HG02798 (cell line): Measurements from ENCODE around the gene CD300E.

ENCODE experiments used
- ATAC-seq: cut with Tn5 transposase; IDR thresholded peaks from one replicate; pipeline ENCODE4 v1.9.1; 2021; ENCODE audit warnings: mild to moderate bottlenecking; ENCODE audit not compliant: unreplicated experiment, poor library complexity

Gene CD300E, protein sequence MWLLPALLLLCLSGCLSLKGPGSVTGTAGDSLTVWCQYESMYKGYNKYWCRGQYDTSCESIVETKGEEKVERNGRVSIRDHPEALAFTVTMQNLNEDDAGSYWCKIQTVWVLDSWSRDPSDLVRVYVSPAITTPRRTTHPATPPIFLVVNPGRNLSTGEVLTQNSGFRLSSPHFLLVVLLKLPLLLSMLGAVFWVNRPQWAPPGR

DNA sequence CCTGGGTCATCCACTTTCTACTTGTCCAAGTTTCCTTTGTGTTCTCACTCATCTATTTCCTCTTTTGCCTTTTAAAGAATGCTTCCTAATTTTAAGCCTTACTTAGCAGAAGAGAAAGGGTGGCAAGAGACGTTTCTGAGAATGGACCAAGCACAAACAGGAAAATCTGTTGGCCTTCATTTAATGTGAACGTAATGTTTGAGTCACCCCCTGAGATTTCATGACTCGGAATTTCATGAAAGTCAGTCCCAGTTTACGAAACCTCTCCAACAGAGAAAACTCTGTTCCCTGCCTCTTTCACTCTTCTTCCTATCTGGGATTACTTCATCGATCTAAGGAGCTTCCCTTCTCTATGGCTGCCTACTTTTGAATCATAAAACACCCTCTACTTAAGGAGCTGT, at the start of gene CD300E:
Gene CD300E (minus strand): TSS at position 46 of the 401 bp plus-strand sequence. CDS start 117 bp downstream, outside the sequence.
- ATAC-seq: no peak

DNA sequence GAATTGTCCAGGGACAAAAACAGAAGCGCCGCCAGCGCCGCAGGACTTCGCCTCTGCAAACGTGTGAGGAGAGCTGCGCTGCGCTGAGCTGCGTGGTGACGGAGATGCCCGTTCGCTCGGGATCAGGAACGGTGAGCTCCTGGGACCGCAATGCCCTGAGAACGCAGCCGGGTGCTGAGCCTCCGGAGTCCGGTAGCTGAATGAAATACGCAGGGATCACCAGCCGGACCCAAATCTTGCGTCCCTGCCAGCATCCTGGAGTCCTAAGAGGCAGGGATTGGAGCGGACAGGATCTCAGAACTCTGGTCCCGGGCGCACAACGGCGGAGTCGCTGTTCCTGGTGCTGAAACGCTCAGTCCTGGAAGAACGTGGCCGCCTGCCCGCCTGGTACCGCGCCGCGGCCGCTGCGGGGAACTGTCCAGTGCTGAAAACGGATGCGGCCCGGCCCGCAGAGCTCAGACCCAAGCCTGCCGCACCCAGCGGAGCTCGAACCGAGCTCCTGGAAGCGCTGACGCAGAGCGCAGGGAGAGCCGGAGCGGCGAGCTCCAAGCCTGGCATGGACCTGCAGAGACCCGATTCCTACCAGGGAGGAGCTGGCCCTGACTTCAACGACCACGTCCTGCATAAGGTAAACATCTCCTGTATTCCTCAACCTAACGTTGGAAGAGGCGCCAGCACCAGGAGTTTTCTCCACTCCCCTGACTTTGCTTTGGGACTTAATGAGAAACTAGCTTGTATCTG, 47.7 kb upstream of the CD300E start:
- ATAC-seq: no peak

DNA sequence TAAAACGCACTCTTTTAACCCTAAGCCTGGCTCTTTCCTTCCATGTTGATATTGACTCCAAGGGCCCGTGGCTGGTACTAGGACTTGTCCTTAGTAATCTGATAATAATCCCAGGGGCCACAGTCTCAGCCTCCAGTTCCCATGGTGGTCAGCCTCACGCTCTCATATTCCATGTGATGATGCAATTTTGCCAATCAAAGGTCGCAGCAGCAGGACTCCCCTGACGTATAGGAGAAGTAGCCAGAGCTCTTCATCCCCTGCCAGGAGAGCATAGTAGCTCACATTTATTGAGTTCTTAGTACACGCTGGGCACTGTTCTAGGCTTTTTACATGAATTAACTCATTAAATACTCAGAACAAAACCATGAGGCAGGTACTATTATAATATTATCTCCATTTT, 46.8 kb upstream of the CD300E start:
- ATAC-seq: no peak

DNA sequence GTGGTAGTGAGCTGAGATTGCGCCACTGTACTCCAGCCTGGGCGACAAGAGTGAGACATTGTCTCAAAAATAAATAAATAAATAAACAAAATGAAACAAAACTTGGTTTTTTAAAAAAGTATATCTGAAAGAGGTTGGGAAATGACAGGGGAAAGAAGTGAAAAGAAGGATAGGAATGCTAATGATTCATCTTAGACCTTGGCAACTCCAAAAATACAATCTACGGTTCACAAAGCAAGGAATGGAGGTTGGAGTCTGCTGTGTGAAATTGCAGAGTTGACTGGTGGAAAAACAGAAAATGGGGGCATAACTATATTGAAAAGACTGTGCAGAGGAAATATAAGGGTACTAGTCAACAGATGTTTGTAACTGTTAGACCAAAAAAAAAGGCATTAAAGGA, 40.0 kb upstream of the CD300E start:
- ATAC-seq: no peak

DNA sequence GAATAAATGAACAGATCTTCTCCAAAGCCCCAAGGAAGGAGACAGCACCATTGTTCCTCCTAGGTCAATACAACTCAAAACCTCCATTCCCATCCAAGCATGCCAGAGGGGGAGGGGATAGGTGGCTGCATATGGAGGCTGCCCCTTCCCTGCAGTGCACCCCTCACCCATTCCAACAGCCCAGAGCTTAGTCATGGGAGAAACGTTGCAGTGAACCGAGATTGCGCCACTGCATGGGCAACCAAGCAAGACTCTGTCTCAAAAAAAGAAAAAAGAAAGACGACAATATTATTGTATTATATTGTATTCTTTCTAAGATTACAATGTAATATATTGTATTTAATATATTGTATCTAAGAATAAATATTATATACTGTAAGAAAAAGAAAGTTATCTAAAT, 36.4 kb upstream of the CD300E start:
- no peak for ATAC-seq

DNA sequence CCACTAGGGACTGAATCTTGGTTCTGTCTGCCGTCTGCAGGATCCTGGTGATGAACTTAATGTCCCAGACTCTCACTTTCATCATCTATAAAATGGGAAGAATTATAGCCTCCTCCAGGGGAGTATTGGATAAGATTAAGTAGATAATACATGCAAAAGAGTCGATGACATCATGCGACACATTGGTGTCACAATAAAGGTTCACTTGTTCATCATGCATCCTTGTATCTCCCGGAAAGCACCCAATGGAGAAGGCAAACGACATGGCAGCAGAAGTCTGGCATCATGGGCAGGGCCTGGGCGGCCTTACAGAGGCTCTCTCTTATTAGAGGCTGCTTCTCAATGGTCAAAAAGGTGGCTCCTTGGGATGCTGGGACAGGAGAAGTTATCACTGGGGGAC, 35.1 kb upstream of the CD300E start:
- no peak for ATAC-seq

DNA sequence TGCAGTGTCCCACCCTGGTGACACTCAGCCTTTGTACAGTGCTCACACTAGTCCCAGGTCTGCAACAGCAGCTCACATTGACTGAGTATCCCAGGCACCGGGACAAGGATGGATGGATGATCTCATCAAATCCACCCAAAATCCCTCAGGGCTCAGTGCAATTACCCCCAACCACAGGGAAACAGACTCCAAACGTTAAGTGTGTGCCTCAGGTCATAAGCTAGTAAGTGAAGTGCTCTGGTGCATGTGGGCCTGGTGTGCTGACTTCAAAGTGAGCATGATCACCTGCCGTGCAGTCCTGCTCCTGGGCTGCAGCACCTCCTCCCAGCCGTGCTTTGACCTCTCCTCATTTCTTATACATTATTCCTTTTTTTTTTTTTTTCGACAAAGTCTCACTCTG, 31.2 kb upstream of the CD300E start:
- no peak for ATAC-seq

DNA sequence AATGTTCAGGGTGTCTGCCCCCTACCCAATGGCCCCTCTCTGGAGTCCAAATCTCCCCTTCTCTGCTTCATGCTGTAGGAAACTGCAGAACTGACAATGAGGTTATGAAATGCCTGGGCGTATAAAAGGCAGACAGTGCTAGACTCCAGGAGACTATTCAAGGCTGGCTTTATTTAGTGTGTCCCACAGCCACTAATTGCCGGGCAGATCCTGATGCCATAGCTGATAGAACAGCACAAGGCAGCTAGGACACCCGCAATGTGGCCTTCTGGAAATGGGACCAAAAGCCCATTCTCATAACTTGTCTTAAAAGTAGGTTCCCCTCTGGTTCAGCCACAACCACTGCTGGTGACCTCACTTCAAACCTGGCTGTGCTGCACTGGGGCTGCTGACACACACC, 28.5 kb upstream of the CD300E start:
- no peak for ATAC-seq

DNA sequence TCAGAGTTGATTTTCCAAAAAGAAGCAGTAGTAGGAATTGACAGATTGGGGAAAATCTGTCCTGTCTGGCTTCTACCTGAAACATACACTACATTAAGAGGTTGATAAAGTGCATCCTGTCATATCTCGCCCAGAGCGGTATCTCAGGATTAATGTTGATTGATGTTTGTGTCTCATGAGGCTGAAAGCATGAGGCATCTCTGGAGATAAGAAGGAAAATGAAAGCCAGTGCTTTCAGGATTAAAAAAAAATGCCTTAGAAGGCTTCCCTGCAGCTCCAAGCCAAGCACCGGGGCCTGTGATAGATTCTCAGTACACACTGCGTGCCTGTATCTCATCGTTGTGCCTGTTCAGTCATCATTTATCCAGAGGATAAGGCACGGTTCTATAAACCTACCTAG, 26.4 kb upstream of the CD300E start:
- no peak for ATAC-seq

DNA sequence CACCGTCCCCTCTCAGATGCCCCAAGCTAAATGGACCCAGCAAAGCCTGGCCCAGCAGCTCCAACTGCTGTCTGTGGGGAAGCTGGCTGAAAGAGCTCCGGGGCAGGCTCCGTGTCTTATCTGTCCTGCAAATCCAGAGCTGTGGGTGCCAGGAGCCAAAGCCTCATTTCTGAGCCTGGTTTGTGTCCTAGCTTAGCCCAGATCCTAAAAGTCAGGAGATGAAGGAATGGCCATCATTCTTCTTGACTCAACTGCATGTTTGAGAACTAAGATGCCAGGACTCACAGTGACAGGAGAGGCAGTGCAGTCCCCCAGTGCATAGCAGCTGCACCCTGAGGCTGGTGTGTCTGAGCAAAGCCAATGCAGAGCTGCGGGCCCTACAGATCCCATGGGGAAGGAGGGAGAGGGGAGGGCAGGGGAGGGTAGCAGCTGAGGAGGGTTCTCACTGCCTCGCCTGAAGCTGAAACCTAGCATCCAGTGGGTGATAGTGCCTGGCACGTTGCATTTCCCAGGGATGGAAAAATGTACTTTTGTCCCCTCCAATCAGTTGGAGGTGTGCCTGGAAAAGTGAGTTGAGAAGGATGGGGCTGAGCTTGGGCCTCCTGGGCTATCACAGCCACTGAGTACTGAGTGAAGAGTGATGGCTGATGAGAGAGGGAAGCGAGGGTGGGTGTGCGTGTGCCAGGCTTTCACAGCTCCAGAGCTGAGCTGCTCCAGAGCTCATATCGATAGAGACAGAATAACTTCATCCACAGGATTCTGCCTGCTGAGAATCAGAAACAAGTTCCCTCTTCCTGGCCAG, 24.5 kb upstream of the CD300E start:
- ATAC-seq: no peak

DNA sequence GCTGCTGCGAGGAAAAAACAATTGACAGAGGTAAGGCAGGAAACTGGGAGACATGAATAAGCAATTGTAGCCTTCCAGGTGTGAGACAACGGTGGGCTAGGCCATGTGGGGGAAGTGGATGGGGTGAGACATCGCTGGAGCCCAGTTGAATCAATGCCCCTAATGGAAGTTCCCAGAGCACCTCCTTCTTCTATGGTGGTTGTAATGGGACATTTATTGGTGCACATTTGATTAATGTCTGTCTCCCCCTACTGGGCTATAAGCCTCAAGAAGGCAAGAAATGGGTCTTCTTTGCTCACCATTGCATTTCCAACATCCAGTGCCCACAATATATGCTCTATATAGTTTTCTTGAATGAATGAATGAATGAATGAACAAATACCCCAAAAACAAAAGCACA, 22.7 kb upstream of the CD300E start:
- no peak for ATAC-seq

DNA sequence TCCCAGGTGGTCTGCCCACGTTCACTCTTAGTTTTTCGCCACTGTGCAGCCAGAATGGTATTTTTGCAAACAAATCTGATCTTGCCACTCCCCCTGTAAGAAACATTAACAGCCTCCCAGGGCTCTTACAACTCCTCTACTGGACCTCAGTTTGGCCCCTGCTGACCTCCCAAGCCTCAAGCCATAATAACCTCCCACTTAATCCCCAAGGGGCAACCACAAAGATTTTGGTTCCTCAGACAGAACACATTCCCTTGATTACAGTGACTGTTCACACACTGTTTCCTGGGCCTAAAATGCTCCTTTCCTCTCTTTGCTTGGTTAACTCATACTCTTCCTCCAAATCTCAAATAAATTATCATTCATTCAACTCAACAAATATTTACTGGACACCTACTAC, 21.5 kb upstream of the CD300E start:
- ATAC-seq: no peak

DNA sequence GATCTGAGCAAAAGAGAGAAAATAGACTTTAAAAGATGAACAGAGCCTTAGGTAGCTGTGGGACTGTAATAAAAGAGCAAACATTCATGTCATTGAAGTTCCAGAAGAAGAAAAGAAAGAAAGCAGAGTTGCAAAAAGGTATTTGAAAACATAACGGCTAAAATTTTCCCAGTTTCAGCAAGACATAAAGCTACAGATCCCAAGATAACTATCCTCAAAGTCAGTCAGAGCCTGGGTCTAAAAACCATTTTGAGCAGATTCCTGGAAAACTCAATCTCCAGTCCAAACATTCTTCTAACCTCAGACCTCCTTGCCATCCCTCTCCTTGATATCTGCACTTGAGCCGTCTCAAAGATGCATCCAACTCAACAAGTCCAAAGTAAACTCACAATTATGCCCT, 20.9 kb upstream of the CD300E start:
- ATAC-seq: no peak

DNA sequence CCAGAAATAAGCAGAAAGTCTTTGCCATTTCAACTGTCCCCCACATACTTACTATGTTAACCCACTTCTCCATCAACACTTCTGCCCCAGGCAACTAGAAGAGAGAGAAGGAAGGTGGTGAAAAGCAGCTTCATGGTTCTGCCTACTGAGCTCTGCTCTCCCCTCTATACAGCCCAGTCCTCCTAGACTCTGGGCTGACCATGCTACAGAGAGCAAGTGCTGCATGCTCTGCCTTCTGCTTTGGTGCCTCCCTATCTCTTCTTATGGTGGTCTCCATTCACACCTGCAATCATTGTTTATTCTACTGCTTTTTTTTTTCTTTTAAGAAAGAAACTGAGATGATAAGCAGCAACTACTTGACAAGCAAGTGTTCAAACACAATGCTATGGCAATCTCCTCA, 20.3 kb upstream of the CD300E start:
- no peak for ATAC-seq

DNA sequence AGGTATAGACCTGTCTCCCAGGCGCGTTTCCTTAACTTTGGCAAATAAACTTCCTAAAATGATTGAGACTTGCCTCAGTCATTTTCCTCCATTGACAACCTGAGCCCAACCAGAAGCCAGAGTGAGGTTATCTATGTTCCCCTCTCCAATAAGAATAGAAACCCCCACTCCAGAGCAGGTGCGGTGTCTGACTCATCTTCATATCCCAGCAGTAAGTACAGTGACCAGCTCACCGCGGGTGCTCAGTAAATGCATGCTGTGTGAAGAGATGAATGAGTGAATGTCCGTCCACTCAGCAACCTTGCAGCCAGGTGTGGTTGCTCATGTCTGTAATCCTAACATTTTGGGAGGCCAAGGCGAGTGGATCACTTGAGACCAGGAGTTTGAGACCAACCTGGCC, 19.5 kb upstream of the CD300E start:
- ATAC-seq: no peak

DNA sequence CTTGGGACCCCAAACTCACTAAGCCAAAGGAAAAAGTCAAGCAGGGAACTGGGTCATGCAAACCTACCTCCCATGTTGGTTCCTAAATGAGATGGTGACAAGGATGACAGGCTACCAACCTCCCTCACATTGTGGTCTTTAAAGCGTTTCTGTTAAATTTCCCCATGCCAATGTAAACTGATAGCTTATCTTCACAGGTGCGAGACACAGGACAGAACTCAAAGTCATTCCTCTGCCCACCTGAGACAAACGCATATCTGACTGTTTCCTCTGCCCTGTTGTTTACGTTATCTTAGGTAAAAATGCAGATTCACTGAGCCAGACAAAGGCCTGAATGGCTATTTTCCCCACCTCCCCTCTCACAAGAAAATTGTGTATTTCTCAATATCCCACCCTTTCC, 19.0 kb upstream of the CD300E start:
- no peak for ATAC-seq

DNA sequence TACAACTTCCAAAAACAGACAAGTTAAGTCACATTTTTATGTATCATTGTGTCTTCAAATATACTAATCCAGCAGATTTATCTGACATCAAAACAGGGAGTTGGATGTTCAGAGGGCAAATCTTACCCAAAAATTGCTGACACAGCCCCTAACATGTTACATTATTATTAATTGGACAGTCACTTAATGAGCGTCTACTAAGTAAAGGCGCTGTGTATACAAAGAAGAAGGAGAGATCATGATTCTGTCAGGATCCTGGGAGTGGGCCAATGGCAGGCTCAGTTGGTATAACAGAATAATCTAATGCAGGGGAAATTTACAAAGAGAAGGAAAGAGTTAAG, 18.4 kb upstream of the CD300E start:
- no peak for ATAC-seq

DNA sequence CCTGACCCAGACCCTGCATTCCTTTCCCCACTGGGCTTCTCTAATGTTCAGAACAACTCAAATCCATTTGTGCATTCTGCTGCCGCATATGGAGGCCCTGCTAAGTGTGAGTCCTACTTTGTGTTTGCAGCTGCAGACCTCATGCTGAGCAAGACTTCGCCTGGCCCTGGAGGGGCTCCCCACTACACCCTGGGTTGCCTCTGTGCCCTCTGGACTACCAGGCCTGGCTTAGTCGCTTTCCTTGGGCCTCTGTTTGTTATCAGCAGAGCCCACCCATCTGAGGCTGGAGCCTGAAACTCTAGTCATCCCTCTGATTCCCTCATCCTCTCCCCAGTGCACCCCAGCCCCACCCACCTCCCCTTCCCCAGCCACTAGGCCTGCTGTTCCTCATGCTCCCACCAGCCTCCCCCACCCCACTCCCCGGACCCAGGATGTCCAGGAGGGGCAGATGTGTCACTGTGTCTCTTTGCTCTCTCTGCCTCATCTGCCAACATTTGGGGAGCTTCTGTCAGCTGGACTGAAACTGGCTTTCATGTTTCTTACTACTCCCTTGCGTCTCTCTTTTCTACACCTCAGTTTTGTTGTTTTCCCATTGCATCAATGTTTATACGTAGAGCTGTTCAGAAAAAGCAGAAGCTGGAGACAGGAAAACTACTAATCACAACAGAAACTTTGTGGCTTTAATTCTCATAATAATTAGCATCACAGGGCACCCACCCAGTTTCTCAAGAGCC, 17.9 kb upstream of the CD300E start:
- no peak for ATAC-seq

DNA sequence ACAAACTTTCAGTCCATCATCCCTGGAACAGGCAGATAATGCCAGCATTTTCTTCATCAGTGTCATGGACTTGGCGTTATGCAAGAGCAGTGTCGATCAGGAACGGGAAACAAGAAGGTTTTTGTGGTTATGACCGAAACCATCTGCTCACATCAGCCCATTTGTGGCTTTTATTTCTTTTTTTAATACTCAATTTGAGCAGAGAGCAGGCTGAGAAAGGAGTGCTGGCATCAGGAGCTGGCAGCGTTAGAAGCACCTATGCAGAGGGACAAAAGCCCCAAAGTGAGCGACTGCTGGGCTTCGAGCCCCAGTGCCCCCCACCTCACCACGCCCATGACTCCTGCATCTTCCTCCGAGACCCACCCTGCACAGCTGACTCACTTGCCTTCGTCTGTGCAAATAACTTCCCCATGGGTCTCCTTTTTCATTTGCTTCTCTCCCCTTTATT, 16.2 kb upstream of the CD300E start:
- ATAC-seq: no peak

DNA sequence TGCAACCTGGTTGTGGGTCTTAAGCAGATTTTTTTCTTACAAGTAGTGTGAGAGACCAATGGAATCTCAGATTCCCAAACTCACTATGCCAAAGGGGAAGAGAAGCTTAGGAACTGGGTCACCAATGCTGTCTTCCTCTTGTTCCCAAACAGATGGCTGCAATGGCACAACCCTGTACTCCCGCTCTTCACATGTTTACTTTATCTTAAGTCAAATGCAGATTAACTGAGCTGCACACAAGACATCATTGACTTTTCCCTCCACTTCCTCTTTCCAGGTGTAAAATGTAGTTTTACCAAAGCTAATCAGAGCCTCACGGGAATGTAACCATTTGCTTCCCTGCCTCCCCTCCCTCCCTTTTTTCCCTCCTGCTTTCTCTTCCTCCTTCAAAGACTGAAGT, 14.4 kb upstream of the CD300E start:
- ATAC-seq: no peak

DNA sequence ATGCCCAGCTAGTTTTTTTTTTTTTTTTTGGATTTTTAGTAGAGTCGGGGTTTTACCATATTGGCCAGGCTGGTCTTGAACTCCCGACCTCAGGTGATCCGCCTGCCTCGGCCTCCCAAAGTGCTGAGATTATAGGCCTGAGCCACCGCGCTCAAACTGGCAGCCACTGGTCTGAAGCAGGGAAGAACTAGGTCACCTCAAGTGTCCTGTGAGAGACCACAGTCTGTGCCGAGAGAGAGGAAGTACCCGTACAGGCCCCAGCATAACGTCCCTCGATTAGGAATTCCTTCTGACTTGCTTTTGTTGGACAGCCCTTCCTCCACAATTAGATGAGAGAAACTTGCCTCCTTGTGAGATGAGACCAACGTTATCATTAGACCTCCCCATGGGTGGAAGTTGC, 13.7 kb upstream of the CD300E start:
- no peak for ATAC-seq
